Activated CD4-positive, alpha-beta T cell treated with anti-CD3 and anti-CD28 coated beads, Interleukin-10, Interleukin-2, amounts not matched to agents 100 ng/mL and 50 ng/mL, durations not matched to agents 16 hours and 8 hours (primary cell): ENCODE data around the gene HTRA3.

ENCODE experiments used
- DNase-seq: peaks from one replicate; pipeline ENCODE4 v3.0.0-alpha.2; 2020

Gene HTRA3

GRCh38 chr4:8235224-8235623 lies 34.3 kb upstream of the HTRA3 start:
- DNase-seq: no peak

- DNase-seq: no peak
Measured at GRCh38 chr4:8235686-8236085, 33.9 kb upstream of the HTRA3 start.

GRCh38 chr4:8236106-8236919 lies 33.2 kb upstream of the HTRA3 start:
- DNase-seq: no peak

GRCh38 chr4:8236920-8237195 lies 32.7 kb upstream of the HTRA3 start:
- DNase-seq: no peak

GRCh38 chr4:8237256-8237989 lies 32.1 kb upstream of the HTRA3 start:
- DNase-seq: no peak

GRCh38 chr4:8238036-8238511 lies 31.5 kb upstream of the HTRA3 start:
- DNase-seq: no peak

GRCh38 chr4:8238515-8239053 lies 31.0 kb upstream of the HTRA3 start:
- DNase-seq: no peak

GRCh38 chr4:8239226-8239625 lies 30.3 kb upstream of the HTRA3 start:
- no peak for DNase-seq

- DNase-seq: no peak
Measured at GRCh38 chr4:8239661-8240060, 29.9 kb upstream of the HTRA3 start.

GRCh38 chr4:8240211-8241041 lies 29.1 kb upstream of the HTRA3 start:
- no peak for DNase-seq

GRCh38 chr4:8241211-8241779 lies 28.3 kb upstream of the HTRA3 start:
- DNase-seq: no peak

- DNase-seq: peak; percentile 82
Measured at GRCh38 chr4:8241895-8242696, 27.5 kb upstream of the HTRA3 start.

- no peak for DNase-seq
Measured at GRCh38 chr4:8242782-8243560, 26.6 kb upstream of the HTRA3 start.

GRCh38 chr4:8244001-8244757 lies 25.4 kb upstream of the HTRA3 start:
- no peak for DNase-seq

- DNase-seq: no peak
Measured at GRCh38 chr4:8244931-8245460, 24.6 kb upstream of the HTRA3 start.

- no peak for DNase-seq
Measured at GRCh38 chr4:8245884-8246833, 23.4 kb upstream of the HTRA3 start.

- DNase-seq: no peak
Measured at GRCh38 chr4:8247047-8247930, 22.3 kb upstream of the HTRA3 start.

GRCh38 chr4:8248091-8248490 lies 21.5 kb upstream of the HTRA3 start:
- DNase-seq: no peak
